Neutrophil (primary cell): ENCODE data around the gene PARD3.

ENCODE experiments used
- H3K27ac ChIP-seq: fragments of 200-600 bp; sonication (generic); 2 replicates; pipeline ENCODE4 v1.5.1; 2016; ENCODE audit warnings: mild to moderate bottlenecking, moderate library complexity
- H3K27me3 ChIP-seq: fragments of 200-600 bp; sonication (generic); 2 replicates; pipeline ENCODE4 v1.6.0; 2016; ENCODE audit warnings: mild to moderate bottlenecking
- H3K36me3 ChIP-seq: fragments of 200-600 bp; sonication (generic); 2 replicates; pipeline ENCODE4 v1.5.1; 2017
- H3K4me1 ChIP-seq, 2 experiments: fragments of 200-600 bp in 1 of 2; sonication (generic) in 1 of 2; 1 replicate in 1 of 2; 2 replicates in 1 of 2; pipeline versions ENCODE4 v1.5.1 to v1.6.1; 2013 to 2016; ENCODE audit warnings: low read depth in 1 of 2, low read length in 1 of 2, mild to moderate bottlenecking in 1 of 2, moderate library complexity in 1 of 2; ENCODE audit not compliant: control insufficient read depth in 1 of 2, insufficient read depth in 1 of 2
- H3K4me3 ChIP-seq, 2 experiments: fragments of 200-600 bp in 1 of 2; sonication (generic) in 1 of 2; 1 replicate in 1 of 2; 2 replicates in 1 of 2; pipeline ENCODE4 v1.5.1; 2013 to 2016; ENCODE audit warnings: low read depth in 1 of 2, low read length in 1 of 2, mild to moderate bottlenecking in 1 of 2, moderate library complexity in 1 of 2
- H3K9me3 ChIP-seq: fragments of 200-600 bp; sonication (generic); 2 replicates; pipeline ENCODE4 v1.5.1; 2016
- CTCF ChIP-seq: fragments of 200-600 bp; sonication (generic); IDR thresholded peaks from 2 replicates; pipeline ENCODE4 v1.5.1; 2016; ENCODE audit warnings: antibody characterized with exemption

The PARD3 gene

GRCh38 chr10:34526186-34526585, 288.9 kb downstream of the PARD3 start:
- no peaks in the 10 kb centered on the region for H3K36me3 ChIP-seq
- no peak for TF ChIP-seq CTCF
- no peaks in the 10 kb centered on the region for H3K4me1 ChIP-seq
- no peaks in the 10 kb centered on the region for H3K9me3 ChIP-seq
- no peaks in the 10 kb centered on the region for H3K27me3 ChIP-seq
- H3K4me3 ChIP-seq = no peak overlapping the region
- H3K27ac ChIP-seq = no peak overlapping the region

- Histone ChIP-seq H3K9me3 (no peaks in the 10 kb centered on the region), H3K4me3 (no peak overlapping the region), H3K4me1 (no peaks in the 10 kb centered on the region), H3K27me3 (no peaks in the 10 kb centered on the region), H3K36me3 (no peaks in the 10 kb centered on the region), H3K27ac (no peak overlapping the region)
- no peak for TF ChIP-seq CTCF
Observed at GRCh38 chr10:34524369-34525091, 290.6 kb downstream of the PARD3 start.

GRCh38 chr10:34523017-34523767, 291.9 kb downstream of the PARD3 start:
- Histone ChIP-seq H3K4me1 (no peaks in the 10 kb centered on the region), H3K36me3 (no peaks in the 10 kb centered on the region), H3K9me3 (no peaks in the 10 kb centered on the region), H3K27ac (no peak overlapping the region), H3K4me3 (no peak overlapping the region), H3K27me3 (no peaks in the 10 kb centered on the region)
- no peak for TF ChIP-seq CTCF

- TF ChIP-seq CTCF = no peak
- H3K4me3 ChIP-seq = no peak overlapping the region
Observed at GRCh38 chr10:34522546-34522945, 292.6 kb downstream of the PARD3 start.

GRCh38 chr10:34520510-34520909, 294.6 kb downstream of the PARD3 start:
- Histone ChIP-seq H3K4me1 (no peaks in the 10 kb centered on the region), H3K4me3 (no peak overlapping the region), H3K27ac (no peak overlapping the region)

More at GRCh38 chr10:34522546-34522945, 292.6 kb downstream of the PARD3 start:
- Histone ChIP-seq H3K9me3 (no peaks in the 10 kb centered on the region), H3K4me1 (no peaks in the 10 kb centered on the region), H3K27me3 (no peaks in the 10 kb centered on the region), H3K36me3 (no peaks in the 10 kb centered on the region), H3K27ac (no peak overlapping the region)

More at GRCh38 chr10:34520510-34520909, 294.6 kb downstream of the PARD3 start:
- H3K36me3 ChIP-seq = no peaks in the 10 kb centered on the region
- no peaks in the 10 kb centered on the region for H3K9me3 ChIP-seq
- no peaks in the 10 kb centered on the region for H3K27me3 ChIP-seq
- TF ChIP-seq CTCF = no peak
